Measurements from ENCODE around the gene UTS2R.
A peak's percentile ranks its signal among the peaks of the same experiment; 100 is the strongest.

The UTS2R gene

GRCh38 chr17:82389379-82389778, 17.8 kb downstream of the UTS2R start:
- DNase-seq (ENCODE audit: low spot score): no peak

- DNase-seq (ENCODE audit: low spot score): no peak
These were observed 18.7 kb downstream of the UTS2R start for GRCh38 chr17:82390015-82390859.

- DNase-seq (ENCODE audit: low spot score): no peak
These were observed 19.4 kb downstream of the UTS2R start for GRCh38 chr17:82390860-82391435.

GRCh38 chr17:82391496-82392066, 20.0 kb downstream of the UTS2R start:
- DNase-seq (ENCODE audit: low spot score): no peak

GRCh38 chr17:82392209-82392920, 20.8 kb downstream of the UTS2R start:
- DNase-seq (ENCODE audit: low spot score): no peak

GRCh38 chr17:82392941-82393340, 21.4 kb downstream of the UTS2R start:
- no peak for DNase-seq (ENCODE audit: low spot score)

GRCh38 chr17:82394278-82394677, 22.7 kb downstream of the UTS2R start:
- no peak for DNase-seq (ENCODE audit: low spot score)

GRCh38 chr17:82396601-82397435, 25.3 kb downstream of the UTS2R start:
- no peak for DNase-seq (ENCODE audit: low spot score)

- DNase-seq (ENCODE audit: low spot score): no peak
These were observed 26.1 kb downstream of the UTS2R start for GRCh38 chr17:82397449-82398335.

- DNase-seq (ENCODE audit: low spot score): no peak
These were observed 27.5 kb downstream of the UTS2R start for GRCh38 chr17:82399041-82399441.

- DNase-seq (ENCODE audit: low spot score): no peak
These were observed 28.1 kb downstream of the UTS2R start for GRCh38 chr17:82399601-82400101.

- DNase-seq (ENCODE audit: low spot score): no peak
These were observed 28.6 kb downstream of the UTS2R start for GRCh38 chr17:82400206-82400605.

GRCh38 chr17:82400830-82401229, 29.3 kb downstream of the UTS2R start:
- peak; percentile 44 for DNase-seq (ENCODE audit: low spot score)

GRCh38 chr17:82402865-82403264, 31.3 kb downstream of the UTS2R start:
- DNase-seq (ENCODE audit: low spot score): no peak

GRCh38 chr17:82403662-82404660, 32.4 kb downstream of the UTS2R start:
- no peak for DNase-seq (ENCODE audit: low spot score)

GRCh38 chr17:82405051-82405450, 33.5 kb downstream of the UTS2R start:
- no peak for DNase-seq (ENCODE audit: low spot score)

GRCh38 chr17:82406131-82406671, 34.6 kb downstream of the UTS2R start:
- DNase-seq (ENCODE audit: low spot score): no peak

- DNase-seq (ENCODE audit: low spot score): no peak
These were observed 35.7 kb downstream of the UTS2R start for GRCh38 chr17:82407255-82407654.
